ENCODE measurements around the gene GPD1L. TPM values are rescaled to one million over a fixed set of nuclear protein-coding genes. Genes with fewer than 3 reads are reported as not detected.

GPD1L gene
- total RNA-seq, 1 donor, result 10.1 TPM

GRCh38 chr3:32160706-32161214, 54.3 kb downstream of the GPD1L start:
- Histone ChIP-seq H3K27ac (ENCODE audit: low read depth, low read length) (no peak overlapping the region), H4K20me1 (ENCODE audit: insufficient read depth, low read length) (no peaks in the 10 kb centered on the region), H3K27me3 (ENCODE audit: insufficient read depth, low read length) (no peaks in the 10 kb centered on the region), H2AFZ (ENCODE audit: low read length) (no peak overlapping the region), H3K4me2 (ENCODE audit: insufficient read depth, low read length) (no peak overlapping the region), H3K36me3 (ENCODE audit: insufficient read depth, low read length) (no peaks in the 10 kb centered on the region), H3K9me3 (ENCODE audit: low read depth, low read length) (no peaks in the 10 kb centered on the region), H3K4me3 (ENCODE audit: insufficient read depth, low read length) (no peak overlapping the region), H3K79me2 (ENCODE audit: insufficient read depth, low read length) (no peaks in the 10 kb centered on the region), H3K4me1 (ENCODE audit: insufficient read depth, low read length) (no peaks in the 10 kb centered on the region)
- DNase-seq (ENCODE audit: insufficient read length, low spot score, missing footprints), result no peak
- TF ChIP-seq, protein P1, sequence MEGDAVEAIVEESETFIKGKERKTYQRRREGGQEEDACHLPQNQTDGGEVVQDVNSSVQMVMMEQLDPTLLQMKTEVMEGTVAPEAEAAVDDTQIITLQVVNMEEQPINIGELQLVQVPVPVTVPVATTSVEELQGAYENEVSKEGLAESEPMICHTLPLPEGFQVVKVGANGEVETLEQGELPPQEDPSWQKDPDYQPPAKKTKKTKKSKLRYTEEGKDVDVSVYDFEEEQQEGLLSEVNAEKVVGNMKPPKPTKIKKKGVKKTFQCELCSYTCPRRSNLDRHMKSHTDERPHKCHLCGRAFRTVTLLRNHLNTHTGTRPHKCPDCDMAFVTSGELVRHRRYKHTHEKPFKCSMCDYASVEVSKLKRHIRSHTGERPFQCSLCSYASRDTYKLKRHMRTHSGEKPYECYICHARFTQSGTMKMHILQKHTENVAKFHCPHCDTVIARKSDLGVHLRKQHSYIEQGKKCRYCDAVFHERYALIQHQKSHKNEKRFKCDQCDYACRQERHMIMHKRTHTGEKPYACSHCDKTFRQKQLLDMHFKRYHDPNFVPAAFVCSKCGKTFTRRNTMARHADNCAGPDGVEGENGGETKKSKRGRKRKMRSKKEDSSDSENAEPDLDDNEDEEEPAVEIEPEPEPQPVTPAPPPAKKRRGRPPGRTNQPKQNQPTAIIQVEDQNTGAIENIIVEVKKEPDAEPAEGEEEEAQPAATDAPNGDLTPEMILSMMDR (IDR thresholded peaks at IDR 0.05; ENCODE audit: extremely low read depth, low read depth, low read length), result no peak

DNA sequence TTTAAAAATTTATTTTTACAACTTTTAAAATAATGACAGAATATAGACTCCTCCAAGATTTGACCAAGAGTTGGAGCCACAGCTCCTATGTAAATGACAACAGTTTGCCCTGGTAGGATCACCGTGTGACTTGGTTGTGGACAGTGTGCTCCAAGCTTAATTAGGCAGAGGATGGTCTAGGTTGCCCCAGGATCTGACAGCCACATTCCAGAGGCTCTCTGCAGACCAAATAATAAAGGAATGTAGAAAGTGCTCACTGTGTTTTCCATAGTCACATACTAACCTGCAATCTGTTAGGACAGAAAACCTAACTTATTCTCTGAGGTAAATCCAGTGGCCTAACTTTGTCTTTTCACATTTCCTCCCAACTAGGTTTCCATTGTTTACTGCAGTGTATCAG, 59.0 kb downstream of the GPD1L start:
- DNase-seq (ENCODE audit: insufficient read length, low spot score, missing footprints), result no peak
- no peaks in the 10 kb centered on the region for H3K27me3 ChIP-seq (ENCODE audit: insufficient read depth, low read length)
- no peaks in the 10 kb centered on the region for H3K4me1 ChIP-seq (ENCODE audit: insufficient read depth, low read length)
- no peaks in the 10 kb centered on the region for H3K36me3 ChIP-seq (ENCODE audit: insufficient read depth, low read length)
- H3K4me2 ChIP-seq (ENCODE audit: insufficient read depth, low read length), result no peak overlapping the region
- no peaks in the 10 kb centered on the region for H3K79me2 ChIP-seq (ENCODE audit: insufficient read depth, low read length)
- TF ChIP-seq, protein P1 (IDR thresholded peaks at IDR 0.05; ENCODE audit: extremely low read depth, low read depth, low read length), result no peak
- H2AFZ ChIP-seq (ENCODE audit: low read length), result no peak overlapping the region
- H3K27ac ChIP-seq (ENCODE audit: low read depth, low read length), result no peak overlapping the region
- no peaks in the 10 kb centered on the region for H4K20me1 ChIP-seq (ENCODE audit: insufficient read depth, low read length)
- no peak overlapping the region for H3K4me3 ChIP-seq (ENCODE audit: insufficient read depth, low read length)
- H3K9me3 ChIP-seq (ENCODE audit: low read depth, low read length), result no peaks in the 10 kb centered on the region

- Histone ChIP-seq H3K4me1 (ENCODE audit: insufficient read depth, low read length) (no peaks in the 10 kb centered on the region), H3K9me3 (ENCODE audit: low read depth, low read length) (no peaks in the 10 kb centered on the region), H3K36me3 (ENCODE audit: insufficient read depth, low read length) (no peaks in the 10 kb centered on the region), H3K27me3 (ENCODE audit: insufficient read depth, low read length) (no peaks in the 10 kb centered on the region), H3K27ac (ENCODE audit: low read depth, low read length) (no peak overlapping the region), H3K4me2 (ENCODE audit: insufficient read depth, low read length) (no peak overlapping the region), H2AFZ (ENCODE audit: low read length) (no peak overlapping the region), H3K79me2 (ENCODE audit: insufficient read depth, low read length) (no peaks in the 10 kb centered on the region), H4K20me1 (ENCODE audit: insufficient read depth, low read length) (no peaks in the 10 kb centered on the region), H3K4me3 (ENCODE audit: insufficient read depth, low read length) (no peak overlapping the region)
- TF ChIP-seq, protein P1 (IDR thresholded peaks at IDR 0.05; ENCODE audit: extremely low read depth, low read depth, low read length), result no peak
- DNase-seq (ENCODE audit: insufficient read length, low spot score, missing footprints), result no peak
Observed at GRCh38 chr3:32166654-32167053, 60.2 kb downstream of the GPD1L start.

GRCh38 chr3:32172420-32172819, 66.0 kb downstream of the GPD1L start:
- Histone ChIP-seq H3K79me2 (ENCODE audit: insufficient read depth, low read length) (no peaks in the 10 kb centered on the region), H3K36me3 (ENCODE audit: insufficient read depth, low read length) (no peaks in the 10 kb centered on the region), H3K27ac (ENCODE audit: low read depth, low read length) (no peak overlapping the region), H3K4me1 (ENCODE audit: insufficient read depth, low read length) (peaks cover 3% of the 10 kb centered on the region), H4K20me1 (ENCODE audit: insufficient read depth, low read length) (no peaks in the 10 kb centered on the region), H3K9me3 (ENCODE audit: low read depth, low read length) (no peaks in the 10 kb centered on the region), H3K4me3 (ENCODE audit: insufficient read depth, low read length) (no peak overlapping the region), H3K27me3 (ENCODE audit: insufficient read depth, low read length) (no peaks in the 10 kb centered on the region), H2AFZ (ENCODE audit: low read length) (no peak overlapping the region), H3K4me2 (ENCODE audit: insufficient read depth, low read length) (no peak overlapping the region)
- no peak for DNase-seq (ENCODE audit: insufficient read length, low spot score, missing footprints)
- TF ChIP-seq, protein P1 (IDR thresholded peaks at IDR 0.05; ENCODE audit: extremely low read depth, low read depth, low read length), result no peak
